Keratinocyte (primary cell): Measurements from ENCODE around the gene KRT3. TPM values are rescaled to one million over a fixed set of nuclear protein-coding genes. Genes with fewer than 3 reads are reported as not detected.

Source experiments
- DNase-seq: peaks from one replicate; pipeline ENCODE4 v3.0.0-alpha.2; 2011; ENCODE audit warnings: low read depth, missing footprints, low spot score
- FAIRE-seq: peaks from 2 replicates; lab custom pipeline; 2011; peaks lifted over from hg19 to GRCh38; lab: Jason Lieb, UNC
- H2AFZ ChIP-seq: 2 replicates; pipeline ENCODE4 v1.6.0; 2012; ENCODE audit warnings: low read length, control low read depth, inconsistent platforms; ENCODE audit not compliant: control insufficient read depth
- H3K27ac ChIP-seq: 2 replicates; pipeline ENCODE4 v1.5.1; 2011; ENCODE audit warnings: low read length; ENCODE audit not compliant: control insufficient read depth, insufficient read depth
- H3K27me3 ChIP-seq: 3 replicates; pipeline ENCODE4 v1.6.0; 2011; ENCODE audit warnings: low read length; ENCODE audit not compliant: control insufficient read depth, insufficient read depth; ENCODE audit errors: extremely low read depth
- H3K36me3 ChIP-seq, 2 experiments: 2 replicates in 1 of 2; 3 replicates in 1 of 2; pipeline ENCODE4 v1.5.1; 2011; ENCODE audit warnings: low read length in 2 of 2, mild to moderate bottlenecking in 1 of 2; ENCODE audit not compliant: control insufficient read depth in 2 of 2, insufficient read depth in 2 of 2; ENCODE audit errors: extremely low read depth in 1 of 2
- H3K4me1 ChIP-seq: 3 replicates; pipeline ENCODE4 v1.5.1; 2011; ENCODE audit warnings: low read length; ENCODE audit not compliant: control insufficient read depth, insufficient read depth; ENCODE audit errors: extremely low read depth
- H3K4me2 ChIP-seq: 3 replicates; pipeline ENCODE4 v1.6.0; 2011; ENCODE audit warnings: low read depth, low read length; ENCODE audit not compliant: control insufficient read depth, insufficient read depth; ENCODE audit errors: extremely low read depth
- H3K4me3 ChIP-seq, 3 experiments: fragments of 200-600 bp in 1 of 3; sonication (generic) in 1 of 3; 2 replicates in 2 of 3; 3 replicates in 1 of 3; pipeline ENCODE4 v1.5.1; 2011 to 2016; ENCODE audit warnings: low read length in 3 of 3, mild to moderate bottlenecking in 3 of 3, control low read depth in 2 of 3, inconsistent platforms in 1 of 3, low read depth in 1 of 3, mixed read lengths in 1 of 3, mixed run types in 1 of 3, moderate library complexity in 1 of 3; ENCODE audit not compliant: control insufficient read depth in 2 of 3, insufficient read depth in 2 of 3; ENCODE audit errors: extremely low read depth in 1 of 3
- H3K79me2 ChIP-seq: 2 replicates; pipeline ENCODE4 v1.6.0; 2012; ENCODE audit warnings: low read length; ENCODE audit not compliant: control insufficient read depth, insufficient read depth
- H3K9ac ChIP-seq: 3 replicates; pipeline ENCODE4 v1.6.0; 2011; ENCODE audit warnings: low read length; ENCODE audit not compliant: control insufficient read depth, insufficient read depth; ENCODE audit errors: extremely low read depth
- H3K9me1 ChIP-seq: 3 replicates; pipeline ENCODE4 v1.6.0; 2011; ENCODE audit warnings: low read length; ENCODE audit not compliant: control insufficient read depth, insufficient read depth; ENCODE audit errors: extremely low read depth
- H3K9me3 ChIP-seq: 2 replicates; pipeline ENCODE4 v1.5.1; 2012; ENCODE audit warnings: low read depth, low read length; ENCODE audit not compliant: control insufficient read depth
- H4K20me1 ChIP-seq: 3 replicates; pipeline ENCODE4 v1.6.0; 2011; ENCODE audit warnings: low read length; ENCODE audit not compliant: control insufficient read depth, insufficient read depth; ENCODE audit errors: extremely low read depth
- CTCF ChIP-seq, 3 experiments: IDR thresholded peaks in 1 of 3; conservative IDR thresholded peaks in 1 of 3; optimal IDR thresholded peaks in 1 of 3; 2 replicates in 2 of 3; 3 replicates in 1 of 3; pipeline versions ENCODE3 to v1.5.1; 2011; ENCODE audit warnings: low read length in 3 of 3, mild to moderate bottlenecking in 3 of 3, moderate library complexity in 2 of 3, control low read depth in 1 of 3, inconsistent platforms in 1 of 3; ENCODE audit not compliant: insufficient read depth in 2 of 3; ENCODE audit errors: extremely low read depth in 1 of 3
- EZH2 ChIP-seq: IDR thresholded peaks from one replicate; pipeline ENCODE4 v1.6.1; 2012; ENCODE audit warnings: inconsistent platforms, mild to moderate bottlenecking, low read length, moderate library complexity
- dilution Hi-C: fragments of 300-500 bp; cut with MboI; formaldehyde crosslinking; loops from one replicate; pipeline ENCODE4 v1.7.0; 2020; ENCODE audit warnings: low sequenced_read_pairs; ENCODE audit not compliant: extremely low pct_ligation_motif_present
- polyA plus RNA-seq, 5 experiments: library from polyadenylated mRNA; depleted of rRNA in 3 of 5; stranded (reverse) in 3 of 5; stranded (forward) in 1 of 5; unstranded in 1 of 5; fragments of >200 nt; gene quantifications; 1 replicate in 1 of 5; 2 replicates in 3 of 5; 3 replicates in 1 of 5; pipeline versions ENCODE4 v1.2.1 to v1.2.3, GENCODE V29; 2011 to 2012; ENCODE audit warnings: missing spikeins in 2 of 5, low read depth in 1 of 5, low replicate concordance in 1 of 5

Gene KRT3
- polyA plus RNA-seq, 1 donor (not counting 4 experiments of a cell fraction or from before 2014, with no cell fraction given) = 0.29 TPM

- no peak overlapping the region for H2AFZ ChIP-seq
- H3K4me1 ChIP-seq = no peaks in the 10 kb centered on the region
- dilution Hi-C loops = no loop called here
- no peak for FAIRE-seq
- no peak overlapping the region for H3K4me3 ChIP-seq
- no peak for DNase-seq
- H4K20me1 ChIP-seq = no peaks in the 10 kb centered on the region
- H3K9me3 ChIP-seq = no peaks in the 10 kb centered on the region
- no peak overlapping the region for H3K9ac ChIP-seq
- H3K27me3 ChIP-seq = peaks cover 37% of the 10 kb centered on the region
- no peaks in the 10 kb centered on the region for H3K79me2 ChIP-seq
- no peak overlapping the region for H3K4me2 ChIP-seq
- no peaks in the 10 kb centered on the region for H3K9me1 ChIP-seq
- TF ChIP-seq CTCF (optimal IDR thresholded peaks at IDR 0.05 in 1 of 3, IDR thresholded peaks at IDR 0.05 in 1 of 3, conservative IDR thresholded peaks at IDR 0.05 in 1 of 3; ENCODE audit: extremely low read depth in 1 of 3, insufficient read depth in 2 of 3, low read length in 3 of 3) = no peak
- no peak for TF ChIP-seq EZH2
- no peak overlapping the region for H3K27ac ChIP-seq
- no peaks in the 10 kb centered on the region for H3K36me3 ChIP-seq
These were observed 16.0 kb downstream of the KRT3 start for GRCh38 chr12:52779914-52780313.

GRCh38 chr12:52778833-52779232 is 17.1 kb downstream of the KRT3 start:
- Histone ChIP-seq H3K9me3 (no peaks in the 10 kb centered on the region), H4K20me1 (no peaks in the 10 kb centered on the region), H3K9me1 (no peaks in the 10 kb centered on the region), H3K36me3 (no peaks in the 10 kb centered on the region), H3K27me3 (peaks cover 45% of the 10 kb centered on the region), H3K27ac (no peak overlapping the region), H3K4me1 (no peaks in the 10 kb centered on the region), H3K4me3 (no peak overlapping the region), H2AFZ (no peak overlapping the region), H3K9ac (no peak overlapping the region), H3K4me2 (no peak overlapping the region), H3K79me2 (no peaks in the 10 kb centered on the region)
- no peak for DNase-seq
- no peak for FAIRE-seq
- dilution Hi-C loops = no loop called here
- TF ChIP-seq CTCF (optimal IDR thresholded peaks at IDR 0.05 in 1 of 3, IDR thresholded peaks at IDR 0.05 in 1 of 3, conservative IDR thresholded peaks at IDR 0.05 in 1 of 3; ENCODE audit: extremely low read depth in 1 of 3, insufficient read depth in 2 of 3, low read length in 3 of 3) (no peak), EZH2 (no peak)
